Cerebellar nuclear complex (tissue), 1 donor: ENCODE data around the gene ADARB1.

Experiments used
- DNase-seq, 2 experiments: peaks; one replicate each; lab custom pipeline; 2025; lab: John Stamatoyannopoulos, UW

Gene ADARB1

DNA sequence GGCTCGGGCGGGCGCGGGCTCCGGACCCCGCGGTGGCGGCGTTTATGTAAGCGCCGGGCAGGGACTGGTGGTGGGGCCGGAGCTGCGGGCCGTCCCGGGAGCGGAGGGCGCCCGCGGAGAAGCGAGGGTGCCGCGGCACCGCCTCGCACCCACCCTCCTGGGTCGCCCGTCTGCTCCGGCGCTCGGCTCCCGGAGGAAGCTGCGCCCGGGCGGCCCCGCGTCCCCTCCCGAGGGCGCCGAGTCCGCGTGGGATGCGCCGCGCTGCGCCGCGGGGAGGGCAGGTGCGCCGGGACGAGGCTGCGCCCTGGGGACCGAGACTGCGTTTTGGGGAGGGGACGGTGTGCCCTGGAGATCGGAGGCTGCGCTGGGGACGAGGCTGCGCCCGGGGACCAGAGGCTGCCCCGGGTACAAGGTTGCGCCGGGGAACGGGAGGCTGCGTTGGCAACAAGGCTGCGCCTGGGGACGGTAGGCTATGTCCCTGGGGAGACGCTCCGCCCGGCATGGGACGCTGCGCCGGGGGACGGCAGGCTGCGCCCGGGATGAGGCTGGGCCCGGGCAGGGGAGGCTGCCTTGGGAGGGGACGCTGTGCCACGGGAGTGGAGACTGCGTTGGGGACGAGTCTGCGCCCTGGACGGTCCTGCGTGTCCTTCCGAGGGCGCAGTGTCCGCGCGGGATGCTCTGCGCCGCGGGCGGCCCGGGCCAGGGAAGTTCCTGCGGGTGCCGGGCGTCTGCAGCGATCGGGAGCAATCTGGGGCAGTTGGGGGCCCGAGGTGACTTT lies 627 bp downstream of the ADARB1 start:
- no peak for DNase-seq

DNA sequence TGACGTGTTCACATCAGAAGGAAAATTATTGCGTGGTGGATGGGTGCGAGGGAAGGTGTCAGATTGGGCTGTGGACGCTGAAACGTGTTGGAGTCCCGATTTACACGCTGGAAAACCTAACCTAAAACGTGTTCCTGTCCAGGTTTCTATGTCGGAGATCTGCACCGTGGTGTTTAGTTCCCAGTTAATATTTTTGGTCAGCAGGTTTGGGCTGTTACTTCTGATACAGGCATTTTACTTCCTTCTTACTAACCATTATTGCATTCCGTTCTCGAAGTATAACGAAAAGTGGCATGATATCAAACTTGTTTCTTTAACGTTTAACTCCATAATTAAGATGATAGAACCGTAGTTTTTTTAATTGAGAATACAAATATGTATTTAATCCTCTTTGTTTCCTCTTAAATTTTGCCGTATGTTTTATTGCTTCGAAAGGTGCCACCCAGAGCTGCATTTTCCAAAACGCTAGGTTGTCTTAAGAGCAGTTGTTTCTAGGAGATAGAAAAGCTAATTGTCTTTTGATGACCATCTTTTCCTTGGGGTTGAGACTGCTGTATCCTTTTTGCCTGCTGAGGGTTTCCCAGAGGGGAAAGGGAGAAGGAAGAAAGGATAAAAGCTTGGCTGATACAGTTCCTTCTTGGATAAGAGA lies 1.3 kb downstream of the ADARB1 start:
- no peak for DNase-seq

DNA sequence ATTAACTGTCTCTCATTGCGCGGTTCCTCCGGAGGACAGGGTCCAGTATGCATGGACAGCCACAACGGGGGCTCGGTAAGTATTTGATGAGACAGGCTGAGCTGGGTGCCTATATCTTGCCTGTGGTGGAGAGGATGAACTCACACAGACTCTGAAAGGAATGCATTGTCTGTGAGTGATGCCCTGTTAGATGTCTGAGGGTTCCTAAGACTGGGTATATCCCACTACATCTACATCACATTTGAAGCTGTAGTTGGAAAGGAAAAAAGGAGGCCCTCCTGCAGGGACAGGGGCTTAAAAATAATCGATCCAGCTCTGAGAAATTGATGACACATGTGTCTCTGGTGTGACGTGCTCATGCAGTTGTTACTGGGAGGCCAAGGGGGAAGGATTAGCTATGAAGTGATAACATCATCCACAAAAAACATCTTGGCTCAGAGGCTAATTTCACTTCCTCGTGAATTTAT lies 1.9 kb downstream of the ADARB1 start:
- no peak for DNase-seq

GRCh38 chr21:45078371-45078770 lies 4.0 kb downstream of the ADARB1 start:
- DNase-seq, result no peak

DNA sequence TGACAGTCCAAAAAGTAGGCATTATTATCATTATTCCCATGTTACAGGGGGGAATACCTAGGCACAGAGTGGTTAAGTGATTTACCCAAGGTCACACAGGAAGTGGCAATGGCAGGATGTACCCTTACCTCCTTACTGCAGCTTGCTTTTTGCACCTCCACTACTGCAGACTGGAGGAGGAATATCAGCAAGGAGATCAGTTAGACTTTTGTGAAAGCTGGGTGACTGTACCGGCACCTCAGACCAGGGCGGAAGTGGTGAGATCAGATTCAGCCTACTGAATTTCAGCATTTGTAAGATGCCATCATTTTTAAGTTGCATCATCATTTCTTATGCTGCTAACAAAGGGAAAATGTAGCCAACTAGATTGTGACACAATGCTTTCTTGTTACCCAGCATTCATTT lies 4.5 kb downstream of the ADARB1 start:
- DNase-seq, result no peak

GRCh38 chr21:45079351-45079750 lies 5.0 kb downstream of the ADARB1 start:
- no peak for DNase-seq

DNA sequence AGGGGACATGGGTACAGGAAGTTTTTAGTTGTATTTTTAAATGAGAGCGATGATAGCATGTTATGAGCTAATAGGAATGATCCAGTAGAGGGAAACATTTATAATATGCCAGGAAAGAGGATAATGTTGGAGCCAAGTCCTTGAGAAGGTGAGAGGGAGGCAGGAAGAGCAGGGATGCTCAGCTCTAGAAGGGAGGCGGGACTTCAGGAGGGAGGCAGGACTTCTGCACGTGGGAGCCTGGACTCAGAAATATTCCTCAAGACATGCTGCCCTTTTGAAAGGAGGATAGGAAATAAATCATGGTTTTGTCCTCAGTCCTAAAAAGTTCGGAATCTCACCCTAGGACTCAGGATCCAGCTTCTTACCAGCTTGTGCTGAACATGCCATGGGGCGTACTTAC lies 5.9 kb downstream of the ADARB1 start:
- no peak for DNase-seq

GRCh38 chr21:45080639-45081414 lies 6.4 kb downstream of the ADARB1 start:
- DNase-seq, result no peak

DNA sequence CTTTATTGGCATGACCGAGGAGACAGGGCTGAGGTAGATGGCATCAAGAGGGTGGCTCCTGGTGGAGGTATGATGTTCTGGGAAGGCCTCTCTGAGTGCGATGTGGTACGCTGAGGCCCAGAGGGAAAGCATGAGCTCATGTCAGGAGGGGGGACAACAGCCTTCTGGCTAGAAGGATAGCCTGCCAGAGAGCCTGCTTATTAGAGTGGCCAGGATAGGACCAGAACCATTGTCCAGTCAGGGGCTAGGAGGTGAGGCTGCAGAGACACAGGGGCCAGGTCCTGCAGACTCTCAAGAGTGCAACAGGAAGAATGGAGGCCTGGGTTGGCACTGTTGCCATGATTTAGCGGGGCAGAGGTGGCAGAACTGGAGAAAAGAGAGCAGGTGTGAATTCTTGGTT lies 7.3 kb downstream of the ADARB1 start:
- DNase-seq, result no peak

- DNase-seq, result no peak
Measured at GRCh38 chr21:45082736-45083135, 8.4 kb downstream of the ADARB1 start.

- no peak for DNase-seq
Measured at GRCh38 chr21:45084121-45084520, 9.7 kb downstream of the ADARB1 start.

- DNase-seq, result no peak
Measured at GRCh38 chr21:45084881-45085536, 10.6 kb downstream of the ADARB1 start.

DNA sequence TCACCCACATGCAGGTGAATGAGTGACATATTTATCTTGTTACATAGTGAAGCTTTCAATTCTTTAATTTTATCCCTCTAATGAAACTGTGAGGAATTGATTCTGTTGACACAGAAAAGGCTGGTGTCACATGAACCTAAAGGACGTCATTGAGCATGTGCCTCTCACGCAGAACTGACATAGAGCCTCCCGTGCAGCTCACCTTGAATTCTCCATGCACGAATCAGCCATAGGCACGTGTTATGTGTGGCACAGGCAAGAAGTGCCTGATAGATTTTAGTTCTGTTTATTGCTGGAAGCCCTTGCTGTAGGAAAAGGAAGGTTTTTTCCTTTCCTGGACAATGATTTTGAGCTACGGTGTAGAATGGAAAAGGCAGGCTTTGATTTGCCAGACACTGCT lies 11.3 kb downstream of the ADARB1 start:
- DNase-seq, result no peak

DNA sequence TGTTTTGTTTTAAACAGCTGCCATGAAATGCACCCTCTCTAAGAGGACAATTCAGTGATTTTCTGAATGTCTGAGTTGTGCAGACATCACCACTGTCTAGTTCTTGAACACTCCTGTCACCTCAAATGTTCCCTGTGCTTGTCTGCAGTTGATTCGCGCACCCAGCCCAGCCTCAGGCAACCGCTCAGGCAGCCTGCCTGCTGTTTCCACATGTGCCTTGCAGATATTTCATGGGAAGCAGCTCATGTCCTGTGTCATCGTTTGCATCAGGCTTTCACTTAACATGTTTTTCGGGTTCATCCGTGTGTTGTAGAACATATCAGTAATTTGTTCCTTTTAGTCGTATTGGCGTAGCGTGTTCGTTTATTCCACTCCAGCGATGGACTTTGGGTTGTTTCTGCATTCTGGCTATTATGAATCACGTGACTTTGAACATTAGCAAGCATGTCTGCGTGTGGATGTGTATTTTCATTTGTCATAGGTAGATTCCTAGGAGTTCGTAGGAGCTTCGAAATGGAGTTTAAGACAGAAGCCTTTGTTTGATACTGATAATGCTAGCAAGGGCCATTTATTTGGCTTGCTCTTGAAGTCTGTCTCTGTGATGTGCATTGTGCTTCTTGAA lies 12.1 kb downstream of the ADARB1 start:
- no peak for DNase-seq

DNA sequence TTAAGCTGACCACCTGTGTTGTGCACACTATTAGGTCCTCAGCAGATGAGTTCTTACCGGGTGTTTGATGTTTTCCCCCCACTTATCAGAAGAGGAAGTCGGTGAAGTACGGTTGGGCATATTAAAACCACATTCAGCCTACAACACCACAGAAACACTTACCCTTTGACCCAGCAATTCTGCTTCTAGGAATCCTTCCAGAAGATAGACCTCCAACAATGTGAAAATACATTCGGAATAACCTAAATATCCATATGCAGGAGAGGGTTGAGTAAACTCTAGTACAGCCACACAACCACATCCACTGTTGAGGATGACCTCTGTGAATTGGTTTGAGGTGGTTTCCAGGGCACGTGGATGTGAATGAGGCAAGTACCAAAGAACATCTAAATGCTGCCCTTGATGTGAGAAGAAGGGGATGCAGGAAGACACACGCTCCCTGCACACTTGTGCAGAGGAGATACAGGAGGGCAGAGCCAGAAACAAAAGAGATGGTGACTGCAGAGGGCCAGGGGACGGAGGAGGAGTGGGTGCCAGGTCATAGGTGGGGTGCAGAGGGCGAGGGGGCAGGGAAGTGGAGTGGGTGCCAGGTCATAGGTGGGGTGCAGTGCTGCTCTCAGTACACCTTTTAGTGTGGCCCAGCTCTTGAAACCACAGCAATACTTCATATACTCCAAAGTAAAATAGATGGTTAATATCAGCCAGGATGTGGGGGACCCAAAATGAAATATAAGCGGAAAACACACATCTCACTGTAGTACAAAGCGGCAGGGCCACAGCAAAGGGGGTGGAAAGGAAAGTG lies 12.8 kb downstream of the ADARB1 start:
- no peak for DNase-seq

DNA sequence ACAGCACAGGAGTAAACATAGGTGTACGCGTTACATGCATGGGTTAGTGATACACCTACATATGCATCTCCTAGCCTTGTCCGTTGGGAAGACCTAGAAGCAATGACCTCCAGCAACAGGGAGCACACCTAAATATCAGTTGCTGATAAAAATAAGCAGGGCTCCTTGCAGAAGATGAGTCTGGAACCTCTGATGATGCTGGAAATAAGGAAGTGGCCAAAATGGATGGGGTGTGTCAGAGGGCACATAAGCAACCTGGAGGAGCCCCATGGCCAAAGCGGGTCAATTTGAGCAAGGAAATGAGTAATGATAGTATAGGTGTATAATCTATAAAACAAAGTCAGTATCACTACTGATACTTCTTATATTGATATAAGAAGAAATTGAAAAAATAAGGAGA lies 13.7 kb downstream of the ADARB1 start:
- no peak for DNase-seq

- DNase-seq, result no peak
Measured at GRCh38 chr21:45088729-45089128, 14.3 kb downstream of the ADARB1 start.

DNA sequence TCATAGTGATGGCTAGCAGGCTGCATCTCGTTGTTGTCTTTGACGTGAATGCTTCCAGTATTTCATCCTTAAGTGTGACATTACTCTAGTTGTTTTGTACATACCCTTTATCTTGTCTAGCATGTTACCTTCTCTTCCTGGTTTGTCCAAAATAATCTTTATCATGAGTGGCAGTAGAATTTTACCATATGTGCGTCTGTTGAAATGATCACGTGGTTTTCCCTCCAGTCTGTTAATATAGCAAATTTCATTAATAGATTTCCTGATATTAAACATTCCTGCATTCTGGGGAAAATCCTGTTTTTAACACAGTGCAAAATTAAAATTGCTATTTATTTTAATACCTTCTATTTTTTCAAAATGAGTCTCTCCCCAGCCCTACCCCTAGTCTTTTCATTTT lies 15.6 kb downstream of the ADARB1 start:
- DNase-seq, result no peak

- DNase-seq, result no peak
Measured at GRCh38 chr21:45090966-45091365, 16.6 kb downstream of the ADARB1 start.

GRCh38 chr21:45091550-45092322 lies 17.4 kb downstream of the ADARB1 start:
- DNase-seq, result no peak
